Measurements from ENCODE around the gene TACC2.

DNA sequence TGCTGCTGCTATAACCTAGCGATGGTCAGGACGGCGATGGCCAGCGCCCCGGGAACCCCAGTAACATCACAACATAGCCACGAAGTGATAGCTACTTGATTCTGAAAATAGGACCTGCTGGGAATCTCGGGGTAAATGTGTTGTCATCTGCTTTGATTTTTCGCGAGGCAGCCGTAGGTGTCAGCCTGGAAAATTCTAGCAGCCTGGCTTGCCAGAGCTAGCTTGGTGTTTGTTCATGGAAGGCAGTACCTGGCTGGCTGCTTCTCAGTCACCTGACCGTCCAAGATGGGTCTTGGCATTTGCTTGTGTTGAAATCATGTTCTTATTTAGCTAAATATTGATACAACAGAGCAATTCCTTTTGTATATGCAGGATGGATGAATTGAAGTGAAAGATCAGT, 199.7 kb downstream of the TACC2 start:
- TF ChIP-seq, protein P1, sequence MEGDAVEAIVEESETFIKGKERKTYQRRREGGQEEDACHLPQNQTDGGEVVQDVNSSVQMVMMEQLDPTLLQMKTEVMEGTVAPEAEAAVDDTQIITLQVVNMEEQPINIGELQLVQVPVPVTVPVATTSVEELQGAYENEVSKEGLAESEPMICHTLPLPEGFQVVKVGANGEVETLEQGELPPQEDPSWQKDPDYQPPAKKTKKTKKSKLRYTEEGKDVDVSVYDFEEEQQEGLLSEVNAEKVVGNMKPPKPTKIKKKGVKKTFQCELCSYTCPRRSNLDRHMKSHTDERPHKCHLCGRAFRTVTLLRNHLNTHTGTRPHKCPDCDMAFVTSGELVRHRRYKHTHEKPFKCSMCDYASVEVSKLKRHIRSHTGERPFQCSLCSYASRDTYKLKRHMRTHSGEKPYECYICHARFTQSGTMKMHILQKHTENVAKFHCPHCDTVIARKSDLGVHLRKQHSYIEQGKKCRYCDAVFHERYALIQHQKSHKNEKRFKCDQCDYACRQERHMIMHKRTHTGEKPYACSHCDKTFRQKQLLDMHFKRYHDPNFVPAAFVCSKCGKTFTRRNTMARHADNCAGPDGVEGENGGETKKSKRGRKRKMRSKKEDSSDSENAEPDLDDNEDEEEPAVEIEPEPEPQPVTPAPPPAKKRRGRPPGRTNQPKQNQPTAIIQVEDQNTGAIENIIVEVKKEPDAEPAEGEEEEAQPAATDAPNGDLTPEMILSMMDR (IDR thresholded peaks at IDR 0.05; ENCODE audit: extremely low read depth in 1 of 2, insufficient read depth in 1 of 2, low read depth in 1 of 2, low read length in 2 of 2), result no peak
- TF ChIP-seq POLR2AphosphoS5 (IDR thresholded peaks at IDR 0.05; ENCODE audit: insufficient read depth, low read depth, low read length) (no peak), POLR2A (IDR thresholded peaks at IDR 0.05; ENCODE audit: low read depth, low read length) (no peak), JUN (IDR thresholded peaks at IDR 0.05; ENCODE audit: borderline replicate concordance, insufficient read depth, insufficient read length, low read depth) (no peak), EZH2 (IDR thresholded peaks at IDR 0.05; ENCODE audit: borderline replicate concordance, low read depth, low read length, severe bottlenecking) (no peak), MYC (IDR thresholded peaks at IDR 0.05; ENCODE audit: low read depth, low read length) (no peak), GATA2 (IDR thresholded peaks at IDR 0.05; ENCODE audit: insufficient read depth, insufficient read length, low read depth, low read length) (no peak)
- TF ChIP-seq, protein P2, sequence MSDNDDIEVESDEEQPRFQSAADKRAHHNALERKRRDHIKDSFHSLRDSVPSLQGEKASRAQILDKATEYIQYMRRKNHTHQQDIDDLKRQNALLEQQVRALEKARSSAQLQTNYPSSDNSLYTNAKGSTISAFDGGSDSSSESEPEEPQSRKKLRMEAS (IDR thresholded peaks at IDR 0.05; ENCODE audit: insufficient read depth, insufficient read length), result no peak
